GM21529 (cell line): ENCODE results near the gene SPINT2.

Source experiments
- ATAC-seq: cut with Tn5 transposase; IDR thresholded peaks from one replicate; pipeline ENCODE4 v1.9.1; 2021; ENCODE audit not compliant: unreplicated experiment

The SPINT2 gene

GRCh38 chr19:38266981-38267597, 2.7 kb downstream of the SPINT2 start:
- no peak for ATAC-seq

- ATAC-seq = no peak
Measured at GRCh38 chr19:38267761-38268483, 3.5 kb downstream of the SPINT2 start.

DNA sequence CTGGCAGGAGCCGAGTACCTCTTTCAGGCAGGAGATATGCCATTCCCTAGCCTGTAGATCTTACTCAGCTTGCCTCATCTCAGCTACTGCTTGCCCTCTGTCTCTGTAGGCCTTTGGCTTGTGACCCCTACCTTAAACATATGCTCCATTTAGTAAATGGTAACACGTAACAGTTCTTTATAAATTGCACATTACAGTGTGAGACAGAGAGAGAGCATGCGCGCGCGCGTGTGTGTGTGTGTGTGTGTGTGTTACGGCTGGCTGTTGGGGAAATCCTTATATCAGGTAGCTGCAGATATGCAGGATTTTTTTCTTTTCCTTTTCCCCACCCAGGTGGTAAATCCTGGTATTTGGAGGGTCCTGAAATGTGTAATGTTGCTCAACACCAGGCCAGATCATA, 4.2 kb downstream of the SPINT2 start:
- ATAC-seq = no peak

GRCh38 chr19:38270587-38271167, 6.3 kb downstream of the SPINT2 start:
- no peak for ATAC-seq

- no peak for ATAC-seq
Measured at GRCh38 chr19:38273499-38273898, 9.1 kb downstream of the SPINT2 start.

GRCh38 chr19:38274739-38275138, 10.4 kb downstream of the SPINT2 start:
- no peak for ATAC-seq

DNA sequence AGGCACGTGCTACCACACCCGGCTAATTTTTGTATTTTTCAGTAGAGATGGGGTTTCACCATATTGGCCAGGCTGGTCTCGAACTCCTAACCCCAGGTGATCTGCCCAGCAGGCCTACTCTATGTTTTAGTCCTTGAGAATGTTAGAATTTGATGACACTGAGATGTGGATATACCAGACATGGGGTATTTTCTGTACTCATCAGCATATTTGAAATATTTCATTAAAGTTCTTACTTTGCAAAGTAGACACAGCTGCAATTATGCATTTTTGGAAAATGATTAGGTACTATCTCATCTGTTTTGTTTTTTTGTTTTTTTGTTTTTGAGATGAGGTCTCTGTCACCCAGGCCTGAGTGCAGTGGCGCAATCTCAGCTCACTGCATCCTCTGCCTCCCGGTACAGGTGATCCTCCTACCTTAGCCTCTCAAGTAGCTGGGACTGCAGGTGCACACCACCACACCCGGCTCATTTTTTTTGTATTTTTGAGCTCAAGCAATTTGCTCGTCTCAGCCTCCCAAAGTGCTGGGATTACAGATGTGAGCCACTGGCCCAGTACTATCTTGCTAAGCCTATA, 12.7 kb downstream of the SPINT2 start:
- no peak for ATAC-seq

- ATAC-seq = no peak
Measured at GRCh38 chr19:38277549-38277948, 13.2 kb downstream of the SPINT2 start.

- no peak for ATAC-seq
Measured at GRCh38 chr19:38277969-38278680, 13.8 kb downstream of the SPINT2 start.

- no peak for ATAC-seq
Measured at GRCh38 chr19:38278751-38279150, 14.4 kb downstream of the SPINT2 start.

GRCh38 chr19:38280030-38280921, 15.9 kb downstream of the SPINT2 start:
- ATAC-seq = no peak

DNA sequence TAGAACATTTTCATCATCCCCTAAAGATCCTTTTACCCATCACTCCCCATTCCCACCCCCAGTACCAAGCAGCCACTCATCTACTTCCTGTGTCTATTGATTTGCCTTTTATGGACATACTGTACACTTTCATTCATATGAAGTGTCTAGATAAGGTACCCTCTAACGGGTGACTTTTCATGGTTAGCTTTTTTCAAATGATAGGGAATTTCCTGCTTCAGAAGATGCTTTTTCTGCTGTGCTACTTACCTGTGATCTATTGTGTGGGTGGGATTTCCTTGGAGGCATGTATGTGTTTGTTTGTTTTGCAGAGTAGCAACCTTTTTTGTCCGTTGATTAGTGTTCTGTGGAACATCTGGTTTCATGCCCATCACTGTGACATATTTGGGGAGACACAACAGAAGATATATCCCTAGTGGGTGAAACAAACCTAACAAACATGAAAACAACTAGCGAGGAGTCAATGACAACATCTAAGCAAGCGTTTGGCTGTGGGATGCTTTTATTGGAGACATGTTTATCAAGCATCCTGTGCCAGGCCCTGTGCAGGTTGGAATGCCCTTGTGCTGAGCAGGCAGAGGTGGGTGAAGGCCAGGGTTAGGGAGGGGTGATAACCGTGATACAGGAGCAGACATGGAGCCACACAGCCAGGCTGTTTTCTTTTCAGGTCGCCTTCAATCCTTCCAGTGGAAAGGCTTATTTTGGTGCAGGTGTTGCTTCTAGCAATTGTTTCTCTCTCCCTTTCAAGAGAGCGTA, 17.6 kb downstream of the SPINT2 start:
- ATAC-seq = no peak

DNA sequence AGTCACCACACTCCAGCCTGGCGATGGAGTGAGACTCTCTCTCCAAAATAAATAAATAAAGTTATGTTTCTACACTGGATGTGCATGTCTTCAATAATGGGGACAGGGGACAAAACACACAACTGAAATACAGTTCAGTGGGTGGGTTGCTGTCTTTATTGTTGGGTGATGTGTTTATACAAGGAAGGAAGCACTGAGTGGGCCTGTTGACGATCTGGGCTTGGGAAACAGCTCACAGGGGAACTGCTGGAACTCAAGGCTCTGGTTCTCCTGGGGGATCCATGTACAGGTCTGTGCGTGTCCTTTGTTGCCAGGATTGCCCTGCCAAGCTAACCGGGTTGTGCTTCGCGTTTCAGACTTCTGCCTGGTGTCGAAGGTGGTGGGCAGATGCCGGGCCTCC, 18.9 kb downstream of the SPINT2 start:
- no peak for ATAC-seq

- no peak for ATAC-seq
Measured at GRCh38 chr19:38284422-38284821, 20.0 kb downstream of the SPINT2 start.

- no peak for ATAC-seq
Measured at GRCh38 chr19:38285567-38285966, 21.2 kb downstream of the SPINT2 start.

- ATAC-seq = no peak
Measured at GRCh38 chr19:38287604-38288003, 23.2 kb downstream of the SPINT2 start.

DNA sequence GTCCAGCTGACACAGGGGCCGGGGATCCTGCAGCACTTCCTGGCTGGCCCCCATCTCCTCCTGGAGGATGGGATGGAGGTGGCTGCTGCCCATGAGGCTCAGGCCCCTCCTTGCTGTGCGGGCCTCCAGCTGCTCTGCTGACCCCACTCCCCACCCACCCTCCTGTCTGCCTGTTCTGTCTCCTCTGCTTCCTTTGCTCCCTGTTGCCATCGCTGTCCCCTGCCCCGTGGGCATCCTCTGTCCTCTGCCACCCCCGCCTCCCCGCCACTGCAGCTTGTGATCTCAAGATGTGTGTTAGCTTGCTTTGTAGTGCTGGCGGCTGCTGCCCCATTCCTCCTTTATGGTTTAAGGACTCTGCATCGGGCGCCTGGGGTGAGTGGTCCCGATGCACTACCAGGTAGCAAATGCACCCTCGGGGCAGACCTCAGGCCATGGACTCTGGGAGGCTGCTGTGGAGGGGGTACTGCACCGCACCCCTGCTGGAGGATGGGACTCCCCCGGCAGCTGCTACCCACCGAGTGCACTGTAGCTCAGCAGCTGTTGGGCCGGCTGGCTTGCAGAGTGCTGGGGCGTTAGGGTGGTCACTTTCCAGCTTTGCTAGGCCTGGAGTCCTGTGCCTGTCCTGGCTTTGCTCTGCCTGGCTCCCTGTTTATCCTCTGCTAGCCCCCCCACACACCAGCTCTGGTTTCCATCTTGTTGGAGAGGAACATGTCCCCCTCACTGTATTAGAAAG, 23.9 kb downstream of the SPINT2 start:
- ATAC-seq = no peak

GRCh38 chr19:38289955-38290354, 25.6 kb downstream of the SPINT2 start:
- no peak for ATAC-seq

DNA sequence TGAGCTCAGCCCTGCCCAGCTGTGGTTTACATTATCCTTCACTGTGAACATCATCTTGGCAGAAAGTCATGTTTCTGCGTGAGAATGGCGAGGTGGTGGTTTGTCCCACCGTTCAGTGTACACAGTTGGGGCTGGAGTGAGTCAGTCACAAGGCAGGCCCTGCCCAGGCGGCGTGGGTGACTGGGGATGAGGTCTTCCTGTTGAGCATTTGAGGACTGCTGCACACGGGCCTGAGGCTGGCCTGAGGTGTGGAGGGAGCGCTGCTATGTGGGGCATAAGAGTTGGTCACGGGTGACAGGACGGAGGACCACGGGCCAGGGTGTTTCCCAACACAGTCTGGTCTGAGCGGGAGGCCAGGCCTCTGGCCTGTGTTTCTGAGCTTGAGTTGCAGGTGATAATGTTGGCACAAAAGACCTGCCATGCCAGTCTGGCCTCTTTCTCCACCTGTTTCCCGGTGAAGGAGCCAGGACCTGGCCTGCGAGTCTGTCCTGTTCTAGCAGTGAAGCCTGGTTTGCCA, 26.3 kb downstream of the SPINT2 start:
- no peak for ATAC-seq
